ENCODE data around the gene AASS. TPM values are rescaled to one million over a fixed set of nuclear protein-coding genes. Genes with fewer than 3 reads are reported as not detected.
"Not testable (repeated sequence)": the region's sequence is repeated elsewhere in the genome, so short reads cannot be mapped to it uniquely, and the experiment has no call there.

AASS gene
- total RNA-seq, result 24.8 and 26.4 TPM in 2 replicates

DNA sequence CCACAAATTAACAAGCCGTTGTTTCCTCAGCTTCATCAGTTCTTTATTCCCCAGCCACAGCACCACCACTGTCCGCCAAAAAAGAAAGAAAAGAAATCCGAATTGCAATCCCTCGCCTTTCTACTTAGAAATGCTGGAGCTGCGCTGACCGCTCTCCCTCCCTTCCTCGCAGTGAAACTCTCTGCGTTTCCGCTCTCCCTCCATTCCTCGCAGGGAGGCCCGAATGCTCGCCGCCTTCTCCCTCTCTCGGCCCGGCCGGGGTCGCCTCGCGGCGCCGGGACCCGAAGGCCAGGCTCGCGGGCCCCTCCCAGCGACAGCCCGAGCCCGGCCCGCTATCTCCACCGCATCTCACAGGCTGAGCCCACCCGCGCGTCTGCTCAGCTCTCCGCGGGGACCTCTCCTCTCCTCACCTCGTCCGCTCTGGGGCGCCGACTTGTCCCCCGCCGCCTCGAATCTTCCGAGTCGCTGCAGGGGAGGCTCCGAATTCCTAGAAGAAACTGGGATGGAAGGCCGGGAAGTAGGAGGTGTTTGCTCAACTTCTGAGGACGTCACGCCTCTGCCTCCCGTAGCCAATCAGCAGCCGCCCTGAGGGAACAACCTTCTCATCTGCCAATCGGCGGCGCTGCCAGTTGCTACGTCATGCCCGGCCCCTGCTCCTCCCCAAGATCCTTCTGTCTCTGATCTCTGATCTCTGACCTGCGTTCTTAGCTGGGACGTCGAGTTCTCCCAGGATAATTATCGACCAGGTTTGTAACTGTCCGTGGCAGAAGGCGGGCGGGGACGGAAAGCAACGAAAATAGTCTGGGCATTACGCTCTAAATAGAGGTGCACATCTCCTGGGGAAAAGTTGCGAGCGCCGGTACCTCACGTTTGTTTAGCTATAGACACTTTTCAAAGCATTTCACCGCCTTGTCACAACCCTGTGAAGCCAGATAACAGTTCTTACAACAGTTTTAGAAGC lies at the start of gene AASS:
Gene AASS, minus strand, starts transcription at position 499 of the 961 bp plus-strand sequence. CDS start 10,523 bp downstream, outside the sequence.
- peaks cover 26% of the 10 kb centered on the region for H3K4me1 ChIP-seq (ENCODE audit: insufficient read depth, low read length)
- H3K79me2 ChIP-seq (ENCODE audit: insufficient read depth, low read length), result peaks cover 24% of the 10 kb centered on the region
- TF ChIP-seq, protein P1, sequence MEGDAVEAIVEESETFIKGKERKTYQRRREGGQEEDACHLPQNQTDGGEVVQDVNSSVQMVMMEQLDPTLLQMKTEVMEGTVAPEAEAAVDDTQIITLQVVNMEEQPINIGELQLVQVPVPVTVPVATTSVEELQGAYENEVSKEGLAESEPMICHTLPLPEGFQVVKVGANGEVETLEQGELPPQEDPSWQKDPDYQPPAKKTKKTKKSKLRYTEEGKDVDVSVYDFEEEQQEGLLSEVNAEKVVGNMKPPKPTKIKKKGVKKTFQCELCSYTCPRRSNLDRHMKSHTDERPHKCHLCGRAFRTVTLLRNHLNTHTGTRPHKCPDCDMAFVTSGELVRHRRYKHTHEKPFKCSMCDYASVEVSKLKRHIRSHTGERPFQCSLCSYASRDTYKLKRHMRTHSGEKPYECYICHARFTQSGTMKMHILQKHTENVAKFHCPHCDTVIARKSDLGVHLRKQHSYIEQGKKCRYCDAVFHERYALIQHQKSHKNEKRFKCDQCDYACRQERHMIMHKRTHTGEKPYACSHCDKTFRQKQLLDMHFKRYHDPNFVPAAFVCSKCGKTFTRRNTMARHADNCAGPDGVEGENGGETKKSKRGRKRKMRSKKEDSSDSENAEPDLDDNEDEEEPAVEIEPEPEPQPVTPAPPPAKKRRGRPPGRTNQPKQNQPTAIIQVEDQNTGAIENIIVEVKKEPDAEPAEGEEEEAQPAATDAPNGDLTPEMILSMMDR (IDR thresholded peaks at IDR 0.05; ENCODE audit: extremely low read depth, low read depth, low read length), result no peak

DNA sequence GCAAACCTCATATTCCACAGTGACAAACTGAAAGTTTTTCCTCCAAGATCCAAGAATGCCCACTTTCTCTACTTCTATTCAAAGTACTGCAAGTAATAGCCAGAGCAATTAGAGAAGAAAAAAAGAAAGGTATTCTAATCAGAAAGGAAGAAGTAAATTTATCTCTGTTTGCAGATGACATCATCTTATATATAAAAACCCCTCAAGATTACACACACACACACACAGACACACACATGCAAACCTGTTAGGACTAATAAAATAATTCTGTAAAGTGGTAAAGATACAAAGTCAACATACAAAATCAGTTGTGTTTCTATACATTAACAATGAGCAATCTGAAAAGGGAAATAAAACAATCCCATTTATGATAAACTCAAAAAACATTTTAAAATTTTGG lies 44.7 kb upstream of the AASS start:
- Histone ChIP-seq H2AFZ (ENCODE audit: low read length) (no peak overlapping the region), H3K79me2 (ENCODE audit: insufficient read depth, low read length) (no peaks in the 10 kb centered on the region), H4K20me1 (ENCODE audit: insufficient read depth, low read length) (no peaks in the 10 kb centered on the region), H3K36me3 (ENCODE audit: insufficient read depth, low read length) (no peaks in the 10 kb centered on the region), H3K27ac (ENCODE audit: low read depth, low read length) (no peak overlapping the region), H3K9me3 (ENCODE audit: low read depth, low read length) (no peaks in the 10 kb centered on the region), H3K4me3 (ENCODE audit: insufficient read depth, low read length) (no peak overlapping the region), H3K4me2 (ENCODE audit: insufficient read depth, low read length) (no peak overlapping the region), H3K4me1 (ENCODE audit: insufficient read depth, low read length) (no peaks in the 10 kb centered on the region), H3K27me3 (ENCODE audit: insufficient read depth, low read length) (no peaks in the 10 kb centered on the region)
- TF ChIP-seq, protein P1 (IDR thresholded peaks at IDR 0.05; ENCODE audit: extremely low read depth, low read depth, low read length), result no peak
- DNase-seq (ENCODE audit: insufficient read length, low spot score, missing footprints), result no peak

More for the DNA sequence above, at the start of gene AASS:
- peak within 1 kb of the TSS; percentile 86 for H3K27ac ChIP-seq (ENCODE audit: low read depth, low read length)
- peak within 1 kb of the TSS; percentile 91 for H2AFZ ChIP-seq (ENCODE audit: low read length)
- H3K4me3 ChIP-seq (ENCODE audit: insufficient read depth, low read length), result peak within 1 kb of the TSS; percentile 93
- H3K27me3 ChIP-seq (ENCODE audit: insufficient read depth, low read length), result no peaks in the 10 kb centered on the region
- DNase-seq (ENCODE audit: insufficient read length, low spot score, missing footprints), result peak; percentile 94
- no peaks in the 10 kb centered on the region for H3K9me3 ChIP-seq (ENCODE audit: low read depth, low read length)
- peaks cover 5% of the 10 kb centered on the region for H4K20me1 ChIP-seq (ENCODE audit: insufficient read depth, low read length)
- no peaks in the 10 kb centered on the region for H3K36me3 ChIP-seq (ENCODE audit: insufficient read depth, low read length)
- H3K4me2 ChIP-seq (ENCODE audit: insufficient read depth, low read length), result peak within 1 kb of the TSS; percentile 88

DNA sequence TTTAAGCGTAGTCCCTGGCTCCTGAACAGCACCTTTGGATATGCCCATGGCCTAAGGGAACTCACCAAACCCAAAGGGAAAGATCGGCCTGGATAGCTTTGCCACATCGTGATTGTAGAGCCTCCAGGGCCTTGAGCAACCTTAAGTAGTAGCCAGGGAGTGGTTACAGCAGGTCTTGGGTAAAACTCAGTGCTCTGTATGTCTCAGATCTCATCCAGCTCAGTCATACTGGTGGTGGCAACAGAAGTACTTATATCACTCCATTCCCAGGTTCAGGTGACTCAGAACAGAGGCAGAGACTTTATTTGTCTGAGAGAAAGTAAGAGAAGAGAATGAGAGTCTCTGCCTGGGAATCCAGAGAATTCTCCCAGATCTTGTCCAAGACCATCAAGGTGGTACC lies 39.1 kb upstream of the AASS start:
- H3K4me2 ChIP-seq (ENCODE audit: insufficient read depth, low read length), result no peak overlapping the region
- H3K79me2 ChIP-seq (ENCODE audit: insufficient read depth, low read length), result no peaks in the 10 kb centered on the region
- no peaks in the 10 kb centered on the region for H3K4me1 ChIP-seq (ENCODE audit: insufficient read depth, low read length)
- no peaks in the 10 kb centered on the region for H3K27me3 ChIP-seq (ENCODE audit: insufficient read depth, low read length)
- H3K27ac ChIP-seq (ENCODE audit: low read depth, low read length), result no peak overlapping the region
- no peak overlapping the region for H3K4me3 ChIP-seq (ENCODE audit: insufficient read depth, low read length)
- TF ChIP-seq, protein P1 (IDR thresholded peaks at IDR 0.05; ENCODE audit: extremely low read depth, low read depth, low read length), result no peak
- no peaks in the 10 kb centered on the region for H3K36me3 ChIP-seq (ENCODE audit: insufficient read depth, low read length)
- no peak for DNase-seq (ENCODE audit: insufficient read length, low spot score, missing footprints)
- H4K20me1 ChIP-seq (ENCODE audit: insufficient read depth, low read length), result no peaks in the 10 kb centered on the region
- H3K9me3 ChIP-seq (ENCODE audit: low read depth, low read length), result no peaks in the 10 kb centered on the region
- H2AFZ ChIP-seq (ENCODE audit: low read length), result no peak overlapping the region

DNA sequence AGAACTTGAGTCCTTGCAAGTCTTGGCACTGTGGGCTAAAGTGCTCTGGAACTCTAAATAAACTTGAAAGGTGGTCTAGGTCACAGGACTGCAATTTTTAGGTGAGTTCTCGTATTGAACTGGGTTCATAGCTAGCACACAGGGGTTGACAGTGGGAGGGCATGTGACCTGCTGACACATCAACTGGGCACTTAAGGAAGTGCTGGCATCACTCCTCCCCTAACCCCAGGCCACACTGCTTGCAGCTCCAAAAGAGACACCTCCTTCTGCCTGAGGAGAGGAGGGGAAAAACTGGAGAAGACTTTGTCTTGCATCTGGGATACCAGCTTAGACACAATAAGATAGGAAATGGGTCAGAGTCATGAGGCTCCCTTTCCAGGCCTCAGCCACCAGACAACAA lies 38.0 kb upstream of the AASS start:
- TF ChIP-seq, protein P1 (IDR thresholded peaks at IDR 0.05; ENCODE audit: extremely low read depth, low read depth, low read length), result no peak
- no peaks in the 10 kb centered on the region for H3K9me3 ChIP-seq (ENCODE audit: low read depth, low read length)
- no peak for DNase-seq (ENCODE audit: insufficient read length, low spot score, missing footprints)
- no peaks in the 10 kb centered on the region for H3K79me2 ChIP-seq (ENCODE audit: insufficient read depth, low read length)
- no peaks in the 10 kb centered on the region for H4K20me1 ChIP-seq (ENCODE audit: insufficient read depth, low read length)
- no peak overlapping the region for H3K4me3 ChIP-seq (ENCODE audit: insufficient read depth, low read length)
- no peaks in the 10 kb centered on the region for H3K36me3 ChIP-seq (ENCODE audit: insufficient read depth, low read length)
- no peaks in the 10 kb centered on the region for H3K27me3 ChIP-seq (ENCODE audit: insufficient read depth, low read length)
- H3K4me1 ChIP-seq (ENCODE audit: insufficient read depth, low read length), result no peaks in the 10 kb centered on the region
- no peak overlapping the region for H3K27ac ChIP-seq (ENCODE audit: low read depth, low read length)
- no peak overlapping the region for H2AFZ ChIP-seq (ENCODE audit: low read length)
- no peak overlapping the region for H3K4me2 ChIP-seq (ENCODE audit: insufficient read depth, low read length)

DNA sequence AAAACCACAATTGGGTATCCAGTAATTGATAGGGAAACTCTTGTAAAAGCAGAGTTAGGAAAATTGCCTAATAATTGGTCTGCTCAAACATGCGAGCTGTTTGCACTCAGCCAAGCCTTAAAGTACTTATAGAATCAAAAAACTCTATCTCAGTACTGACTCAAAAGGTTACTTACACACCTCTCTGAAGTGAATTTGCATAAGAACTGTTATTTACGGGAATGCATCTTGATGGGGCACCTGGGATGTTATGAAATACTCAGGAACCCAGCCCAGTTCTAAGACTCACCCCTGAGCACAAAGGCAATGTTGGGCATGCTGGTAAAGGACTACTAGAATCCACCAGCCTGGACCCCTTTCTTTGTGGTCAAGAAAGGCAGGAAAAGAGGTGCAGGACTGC lies 28.1 kb upstream of the AASS start:
- not testable (repeated sequence) for H3K27me3 ChIP-seq (ENCODE audit: insufficient read depth, low read length); H3K36me3 ChIP-seq (ENCODE audit: insufficient read depth, low read length); H3K79me2 ChIP-seq (ENCODE audit: insufficient read depth, low read length); H3K4me2 ChIP-seq (ENCODE audit: insufficient read depth, low read length); H4K20me1 ChIP-seq (ENCODE audit: insufficient read depth, low read length); H3K4me3 ChIP-seq (ENCODE audit: insufficient read depth, low read length); DNase-seq (ENCODE audit: insufficient read length, low spot score, missing footprints); H3K27ac ChIP-seq (ENCODE audit: low read depth, low read length); H3K9me3 ChIP-seq (ENCODE audit: low read depth, low read length); H2AFZ ChIP-seq (ENCODE audit: low read length); H3K4me1 ChIP-seq (ENCODE audit: insufficient read depth, low read length)

Data from osteoblast (primary cell).